Uterus (tissue), 2 donors: Measurements from ENCODE around the gene BBX.

Experiments
- CTCF ChIP-seq, 4 experiments: fragments of 200-600 bp in 2 of 4; fragments of 450-650 bp in 2 of 4; sonication (generic) in 2 of 4; IDR thresholded peaks; one replicate each; pipeline ENCODE4 v1.5.1; 2016 to 2019; ENCODE audit warnings: antibody characterized with exemption in 4 of 4, mild to moderate bottlenecking in 2 of 4, moderate library complexity in 1 of 4
- POLR2A ChIP-seq, 2 donors: fragments of 450-650 bp; IDR thresholded peaks; one replicate each; pipeline ENCODE4 v1.6.1; 2016; ENCODE audit warnings: antibody characterized with exemption in 2 of 2, mild to moderate bottlenecking in 1 of 2, moderate library complexity in 1 of 2

- TF ChIP-seq CTCF (IDR thresholded peaks at IDR 0.05) (no peak), POLR2A (IDR thresholded peaks at IDR 0.05) (no peak)
Measured at GRCh38 chr3:107562969-107563529, 40.3 kb downstream of the BBX start.
